ENCODE data around the gene GID4. TPM values are rescaled to one million over a fixed set of nuclear protein-coding genes. Genes with fewer than 3 reads are reported as not detected.

The GID4 gene
- total RNA-seq, 1 donor from 2014 or later = 4.8 TPM

DNA sequence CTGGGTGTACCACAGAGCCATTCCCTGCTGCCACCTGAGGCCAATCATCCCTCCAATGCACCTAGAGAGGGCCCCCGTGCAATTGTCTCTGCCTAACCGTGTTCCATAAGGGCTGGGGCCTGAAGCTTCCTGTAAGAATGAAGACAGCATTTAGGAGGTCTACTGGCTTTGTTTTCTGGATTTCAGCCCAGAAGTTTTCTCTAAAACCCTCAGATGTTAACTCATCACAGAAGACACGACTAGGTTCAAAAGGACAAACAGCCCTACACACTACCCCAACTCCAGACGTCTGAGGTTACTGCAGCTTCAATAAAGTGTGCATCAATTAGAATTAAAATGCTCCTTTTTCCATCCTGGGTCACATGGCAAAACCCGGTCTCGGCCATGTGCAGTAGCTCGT lies 37.7 kb downstream of the GID4 start:
- TF ChIP-seq CTCF (conservative IDR thresholded peaks at IDR 0.05; ENCODE audit: low read depth, low read length) = no peak
- no peak for DNase-seq (ENCODE audit: low read depth)
- H3K4me3 ChIP-seq (ENCODE audit: low read depth, low read length) = no peak overlapping the region

GRCh38 chr17:18079543-18079942 lies 40.3 kb downstream of the GID4 start:
- no peak for DNase-seq (ENCODE audit: low read depth)
- no peak for TF ChIP-seq CTCF (conservative IDR thresholded peaks at IDR 0.05; ENCODE audit: low read depth, low read length)

DNA sequence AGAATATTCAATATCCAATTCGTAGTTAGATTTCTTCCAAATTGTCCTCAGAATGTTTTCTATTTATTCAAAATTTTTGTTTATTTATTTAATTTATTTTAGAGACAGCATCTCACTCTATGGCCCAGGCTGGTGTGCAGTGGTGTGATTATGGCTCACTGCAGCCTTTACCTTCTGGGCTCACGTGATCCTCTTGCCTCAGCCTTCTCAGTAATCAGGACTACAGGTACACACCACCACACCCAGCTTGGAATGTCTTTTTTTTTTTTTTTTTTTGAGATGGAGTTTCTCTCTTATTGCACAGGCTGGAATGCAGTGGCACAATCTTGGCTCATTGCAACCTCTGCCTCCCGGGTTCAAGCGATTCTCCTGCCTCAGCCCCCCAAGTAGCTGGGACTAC lies 45.0 kb downstream of the GID4 start:
- no peak for TF ChIP-seq CTCF (conservative IDR thresholded peaks at IDR 0.05; ENCODE audit: low read depth, low read length)
- DNase-seq (ENCODE audit: low read depth) = no peak
- no peak overlapping the region for H3K4me3 ChIP-seq (ENCODE audit: low read depth, low read length)

More at GRCh38 chr17:18079543-18079942, 40.3 kb downstream of the GID4 start:
- no peak overlapping the region for H3K4me3 ChIP-seq (ENCODE audit: low read depth, low read length)

- TF ChIP-seq CTCF (conservative IDR thresholded peaks at IDR 0.05; ENCODE audit: low read depth, low read length) = no peak
- H3K4me3 ChIP-seq (ENCODE audit: low read depth, low read length) = peak within 1 kb of the TSS; percentile 90
- peak; percentile 19 for DNase-seq (ENCODE audit: low read depth)
These were observed 48.6 kb downstream of the GID4 start, which contains the start of gene DRG2 for GRCh38 chr17:18087610-18088491. Gene DRG2, plus strand, starts transcription at chr17:18087948. Its CDS starts 76 bp downstream, at chr17:18088024.

- H3K4me3 ChIP-seq (ENCODE audit: low read depth, low read length) = no peak overlapping the region
- TF ChIP-seq CTCF (conservative IDR thresholded peaks at IDR 0.05; ENCODE audit: low read depth, low read length) = no peak
- DNase-seq (ENCODE audit: low read depth) = no peak
These were observed 50.4 kb downstream of the GID4 start for GRCh38 chr17:18089613-18090012.

GRCh38 chr17:18093616-18094408 lies 54.6 kb downstream of the GID4 start:
- peak; percentile 33 for DNase-seq (ENCODE audit: low read depth)
- no peak overlapping the region for H3K4me3 ChIP-seq (ENCODE audit: low read depth, low read length)
- TF ChIP-seq CTCF (conservative IDR thresholded peaks at IDR 0.05; ENCODE audit: low read depth, low read length) = peak; percentile 61

All from epithelial cell of proximal tubule (primary cell).